Activated CD8-positive, alpha-beta memory T cell treated with anti-CD3 and anti-CD28 coated beads, Interleukin-2, amount 10 ng/mL, durations not matched to agents 7 days and 5 days (primary cell): ENCODE results near the gene BEST3. TPM values are rescaled to one million over a fixed set of nuclear protein-coding genes. Genes with fewer than 3 reads are reported as not detected.

Experiments used
- ATAC-seq: fragments of 150-1000 bp; cut with Tn5 transposase; one replicate; pipeline ENCODE4 v1.10.0; 2021; ENCODE audit warnings: moderate library complexity
- CTCF ChIA-PET: fragments of 350-600 bp; sonication (Branson Sonifier 250); formaldehyde crosslinking; loops from one replicate; lab custom pipeline; 2021; ENCODE audit warnings: antibody characterized with exemption; lab: Charles Lee
- DNase-seq: peaks from one replicate; pipeline ENCODE4 v3.0.0-alpha.2; 2020
- H3K27ac Mint-ChIP-seq: one replicate; pipeline ENCODE4 v1.8.0; 2021; ENCODE audit warnings: mild to moderate bottlenecking, mixed read lengths
- H3K27me3 Mint-ChIP-seq: one replicate; pipeline ENCODE4 v1.8.0; 2021; ENCODE audit warnings: mixed read lengths
- H3K36me3 Mint-ChIP-seq: one replicate; pipeline ENCODE4 v1.8.0; 2021; ENCODE audit warnings: mild to moderate bottlenecking, mixed read lengths
- H3K4me1 Mint-ChIP-seq: one replicate; pipeline ENCODE4 v1.8.0; 2021; ENCODE audit warnings: mixed read lengths
- H3K4me3 Mint-ChIP-seq: one replicate; pipeline ENCODE4 v1.8.0; 2021; ENCODE audit warnings: mild to moderate bottlenecking, moderate library complexity, mixed read lengths
- H3K9me3 Mint-ChIP-seq: one replicate; pipeline ENCODE4 v1.8.0; 2022; ENCODE audit warnings: low read depth, mixed read lengths
- total RNA-seq, 2 experiments: library from RNA; stranded (reverse); gene quantifications; one replicate each; pipeline ENCODE4 v1.2.3, GENCODE V29; 2021

Gene BEST3
- total RNA-seq, result not detected

DNA sequence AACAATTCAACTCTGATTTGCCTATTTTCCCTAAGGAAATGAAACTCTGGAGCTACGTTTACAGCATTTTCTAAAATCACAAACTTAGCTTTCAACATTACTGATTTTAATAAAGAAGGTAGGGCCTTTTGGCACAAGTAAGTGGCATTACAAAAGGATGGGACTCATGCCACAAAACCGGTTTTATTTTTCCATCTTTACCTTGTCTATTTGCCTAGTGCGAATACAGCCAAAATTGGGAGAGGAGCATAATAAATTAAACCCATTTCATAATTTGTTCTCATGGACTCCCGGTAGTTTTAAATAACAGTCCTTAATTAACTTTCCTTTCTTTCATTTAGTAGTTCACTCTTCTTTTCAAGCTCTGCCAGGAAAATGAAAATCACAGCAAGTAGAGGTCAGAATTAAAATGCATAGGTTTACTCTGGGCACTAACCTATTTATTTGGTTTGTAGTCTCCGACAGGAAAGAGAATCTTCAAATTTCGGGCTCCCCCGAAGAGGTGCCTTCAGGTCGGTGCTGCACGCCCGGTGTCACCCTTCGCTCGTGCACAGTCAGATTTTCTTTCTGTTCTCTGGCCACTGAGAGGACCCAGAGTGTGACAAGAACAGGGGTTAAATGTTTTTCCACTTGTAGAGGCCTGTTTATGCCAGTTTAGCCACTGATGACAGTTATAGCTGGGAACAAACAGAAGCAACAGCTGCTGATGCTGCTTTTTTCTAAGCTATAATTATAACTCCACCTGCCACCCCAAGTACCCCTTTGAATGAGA is at the start of gene BEST3:
TSS of gene BEST3 (minus strand) at position 535 of the 772 bp plus-strand sequence. CDS start 1,505 bp downstream, outside the sequence.
- CTCF ChIA-PET, result no interaction called here
- no peaks in the 10 kb centered on the region for H3K4me1 Mint-ChIP-seq
- DNase-seq (no peak), ATAC-seq (no peak)
- H3K9me3 Mint-ChIP-seq, result no peaks in the 10 kb centered on the region
- H3K27me3 Mint-ChIP-seq, result peaks cover 11% of the 10 kb centered on the region
- H3K36me3 Mint-ChIP-seq, result peaks cover 1% of the 10 kb centered on the region
- no peak within 1 kb of the TSS for H3K4me3 Mint-ChIP-seq
- H3K27ac Mint-ChIP-seq, result no peak within 1 kb of the TSS

DNA sequence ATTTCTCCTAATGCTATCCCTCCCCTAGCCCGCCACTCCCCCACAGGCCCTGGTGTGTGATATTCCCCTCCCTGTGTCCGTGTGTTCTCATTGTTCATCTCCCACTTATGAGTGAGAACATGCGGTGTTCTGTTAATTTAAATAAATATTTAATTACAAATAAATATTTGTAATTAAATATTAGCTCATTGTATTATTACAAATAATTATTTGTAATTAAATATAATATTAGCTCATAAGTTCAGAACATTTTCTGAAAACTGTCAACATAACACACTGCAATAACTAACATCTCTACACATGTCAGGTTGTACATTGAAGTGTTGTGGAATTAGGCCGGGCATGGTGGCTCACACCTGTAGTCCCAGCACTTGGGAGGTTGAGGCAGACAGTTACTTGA is 45.0 kb upstream of the BEST3 start:
- Mint-ChIP-seq H3K27me3 (peaks cover 2% of the 10 kb centered on the region), H3K9me3 (no peaks in the 10 kb centered on the region), H3K36me3 (peaks cover 1% of the 10 kb centered on the region), H3K4me1 (peaks cover 12% of the 10 kb centered on the region), H3K4me3 (no peak overlapping the region), H3K27ac (no peak overlapping the region)
- CTCF ChIA-PET, result no interaction called here
- ATAC-seq (no peak), DNase-seq (no peak)

DNA sequence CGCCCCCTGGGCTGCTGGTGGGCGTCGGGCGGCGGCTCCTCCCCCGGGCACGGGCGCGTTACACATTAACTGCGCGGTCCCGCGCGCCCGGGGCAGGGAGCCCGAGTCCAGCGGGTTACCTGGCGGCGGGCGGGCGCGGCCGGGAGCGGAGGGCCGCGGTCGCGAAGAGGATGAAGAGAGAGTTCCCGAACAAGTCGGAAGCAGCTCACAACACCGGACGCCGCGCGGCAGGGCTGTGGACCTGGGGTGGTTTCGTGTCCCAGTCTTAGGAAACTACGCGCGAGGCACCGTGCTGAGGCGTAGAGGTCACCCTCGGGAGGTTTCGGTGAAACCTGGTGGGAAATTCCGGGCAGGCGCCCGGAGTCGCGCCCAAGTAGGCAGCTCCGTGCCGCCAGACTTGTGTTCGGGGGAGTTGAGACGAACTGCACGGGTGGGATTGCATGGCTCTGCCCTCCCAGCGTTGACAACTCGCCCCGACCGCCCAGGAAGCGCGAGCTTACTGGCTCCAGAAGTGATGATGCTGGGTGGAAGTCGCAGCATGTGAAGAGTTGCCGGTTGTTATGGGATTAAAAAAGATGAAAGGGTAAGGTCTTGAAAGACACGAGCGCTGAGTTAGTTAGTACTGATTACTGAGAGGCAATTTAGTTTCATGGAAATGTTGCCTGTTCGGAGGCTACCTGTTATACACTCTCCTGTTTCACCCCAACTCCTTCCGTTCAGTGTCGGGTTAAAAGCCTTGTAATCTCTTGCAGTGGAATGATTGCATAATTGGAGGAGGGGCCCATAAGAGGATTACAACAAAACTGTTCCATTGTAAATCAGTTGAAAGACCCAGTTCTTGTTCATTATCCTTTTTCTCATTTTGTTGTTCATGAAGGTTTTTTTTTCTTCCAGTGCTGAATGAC is 40.4 kb upstream of the BEST3 start:
- peaks cover 1% of the 10 kb centered on the region for H3K36me3 Mint-ChIP-seq
- H3K9me3 Mint-ChIP-seq, result no peaks in the 10 kb centered on the region
- peak; percentile 32 for ATAC-seq
- peak overlapping the region; percentile 78 for H3K4me3 Mint-ChIP-seq
- peak; percentile 76 for DNase-seq
- CTCF ChIA-PET, result interaction anchor here (0.9 to 1.8 kb wide), 4 partner anchors 14 to 87 kb away, joined by 3 to 4 read pairs (median 3); no protein-coding TSS in a partner anchor
- peak overlapping the region; percentile 64 for H3K27ac Mint-ChIP-seq
- H3K27me3 Mint-ChIP-seq, result peaks cover 19% of the 10 kb centered on the region
- H3K4me1 Mint-ChIP-seq, result peaks cover 16% of the 10 kb centered on the region

DNA sequence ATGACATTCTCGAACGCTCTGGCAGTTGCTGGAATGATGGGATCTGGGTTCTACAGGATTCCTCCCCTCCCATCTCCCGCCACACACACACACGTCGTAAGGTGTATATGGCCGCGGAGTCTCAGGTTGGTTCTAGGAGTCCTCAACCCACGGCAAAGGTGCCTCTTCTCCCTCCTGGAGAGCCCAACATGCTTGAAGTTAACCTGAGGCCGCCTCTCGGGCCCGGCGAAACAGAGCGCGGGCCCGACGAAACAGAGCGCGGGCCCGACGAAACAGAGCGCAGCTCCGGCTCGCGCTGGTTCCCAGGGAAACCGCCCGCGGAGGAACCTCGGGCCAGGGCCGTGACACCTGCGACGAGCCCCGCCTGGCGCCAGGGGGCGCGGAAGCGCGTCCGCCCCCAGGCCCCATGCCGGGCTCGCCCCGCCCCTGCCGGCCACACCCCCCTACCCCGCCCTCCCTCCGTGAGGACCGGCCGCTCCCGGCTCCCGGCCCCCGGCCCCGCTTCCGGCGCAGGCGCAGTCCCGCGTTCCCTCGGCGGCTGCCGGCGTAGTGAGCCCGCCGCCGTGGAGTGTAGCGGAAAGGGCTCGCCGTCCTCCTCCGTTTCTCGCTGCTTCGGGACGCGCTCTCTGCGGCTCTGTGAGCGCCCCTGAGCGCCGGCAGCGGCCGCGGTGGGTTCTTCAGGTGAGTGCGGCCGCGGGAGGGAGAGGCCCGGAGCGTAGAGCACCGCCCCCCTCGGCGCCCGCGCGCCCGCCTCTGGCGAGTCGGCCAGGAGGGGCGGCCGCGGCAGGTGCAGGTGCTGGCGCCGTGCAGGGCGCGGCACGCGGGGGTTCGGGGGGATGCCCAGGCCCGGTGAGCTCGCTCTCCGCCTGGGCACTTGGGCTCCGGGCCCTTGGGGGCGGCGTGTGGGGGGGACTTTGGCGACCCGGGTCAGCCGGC is 39.5 kb upstream of the BEST3 start, which contains the start of gene RAB3IP:
TSS of gene RAB3IP (plus strand) at position 510 of the 936 bp plus-strand sequence. CDS start 16,549 bp downstream, outside the sequence.
- H3K27ac Mint-ChIP-seq, result peak within 1 kb of the TSS; percentile 64
- ATAC-seq, result peak; percentile 89
- peak; percentile 93 for DNase-seq
- H3K9me3 Mint-ChIP-seq, result no peaks in the 10 kb centered on the region
- CTCF ChIA-PET, result interaction anchor here (0.7 to 1.8 kb wide), 6 partner anchors 11 to 100 kb away, joined by 3 to 4 read pairs (median 3); no protein-coding TSS in a partner anchor
- peaks cover 1% of the 10 kb centered on the region for H3K36me3 Mint-ChIP-seq
- H3K4me1 Mint-ChIP-seq, result peaks cover 16% of the 10 kb centered on the region
- H3K27me3 Mint-ChIP-seq, result peaks cover 28% of the 10 kb centered on the region
- H3K4me3 Mint-ChIP-seq, result peak within 1 kb of the TSS; percentile 78

DNA sequence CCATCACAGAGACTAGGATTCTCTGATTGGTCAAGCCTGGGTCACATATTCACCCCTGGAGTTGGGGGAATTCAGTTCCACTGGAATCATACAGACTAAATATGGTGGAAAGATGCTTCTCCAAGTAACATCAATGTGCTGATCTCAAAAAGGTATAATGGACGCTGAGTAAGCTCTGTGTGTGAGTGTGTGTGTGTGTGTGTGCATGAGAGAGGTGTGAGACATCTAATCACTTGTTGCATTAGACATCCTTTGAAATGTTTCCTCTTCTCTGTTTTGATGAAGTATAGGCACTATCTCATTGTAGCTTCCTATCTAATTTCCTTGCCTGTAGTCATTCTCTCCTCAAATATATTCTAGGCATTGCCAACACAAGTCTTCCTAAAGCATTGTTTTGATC is 34.5 kb upstream of the BEST3 start:
- CTCF ChIA-PET, result no interaction called here
- DNase-seq, result no peak
- Mint-ChIP-seq H3K4me3 (no peak overlapping the region), H3K36me3 (no peaks in the 10 kb centered on the region), H3K27ac (no peak overlapping the region), H3K4me1 (peaks cover 4% of the 10 kb centered on the region), H3K9me3 (no peaks in the 10 kb centered on the region), H3K27me3 (peaks cover 48% of the 10 kb centered on the region)
- ATAC-seq, result no peak

DNA sequence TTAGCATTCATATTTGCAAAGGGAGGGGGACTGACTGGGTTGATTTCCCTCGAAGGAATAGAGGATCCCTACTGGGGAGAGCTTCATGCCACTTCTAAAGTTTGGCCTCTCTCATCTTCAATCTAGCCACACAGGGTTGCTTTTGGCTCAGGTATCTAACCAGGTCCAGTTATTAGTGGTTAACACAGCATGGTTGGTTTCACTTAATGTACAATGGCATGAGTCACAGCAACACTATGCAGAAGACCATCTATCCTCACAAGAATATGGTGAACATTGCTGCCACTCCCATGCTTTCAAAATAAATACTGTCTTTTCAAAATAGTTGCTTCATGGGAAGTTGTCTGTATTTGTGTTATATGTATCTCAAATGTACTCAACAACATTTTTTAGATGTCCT is 33.0 kb upstream of the BEST3 start:
- Mint-ChIP-seq H3K4me1 (no peaks in the 10 kb centered on the region), H3K4me3 (no peak overlapping the region), H3K27ac (no peak overlapping the region), H3K9me3 (no peaks in the 10 kb centered on the region), H3K36me3 (no peaks in the 10 kb centered on the region), H3K27me3 (peaks cover 43% of the 10 kb centered on the region)
- CTCF ChIA-PET, result no interaction called here
- no peak for DNase-seq
- no peak for ATAC-seq

DNA sequence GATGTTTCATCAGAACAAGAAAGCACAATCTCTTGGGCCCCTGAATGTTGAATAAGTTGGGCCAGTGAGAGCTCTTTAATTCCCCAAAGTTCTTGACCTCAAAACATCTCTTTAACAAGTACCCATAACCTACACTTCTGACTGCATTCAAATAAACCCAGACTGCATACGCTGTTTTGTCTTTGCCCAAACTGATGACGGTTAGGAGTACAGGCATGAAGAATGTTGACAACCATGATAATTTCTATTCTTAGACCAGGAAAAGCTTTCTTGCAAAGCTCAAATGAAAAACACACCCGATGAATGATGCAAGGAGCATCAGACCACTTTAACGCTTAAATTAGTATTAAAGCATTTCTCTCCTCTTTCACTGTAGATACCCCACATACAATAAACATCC is 27.8 kb upstream of the BEST3 start:
- Mint-ChIP-seq H3K4me1 (no peaks in the 10 kb centered on the region), H3K36me3 (no peaks in the 10 kb centered on the region), H3K27ac (no peak overlapping the region), H3K4me3 (no peak overlapping the region), H3K9me3 (no peaks in the 10 kb centered on the region), H3K27me3 (peaks cover 44% of the 10 kb centered on the region)
- DNase-seq (no peak), ATAC-seq (no peak)
- CTCF ChIA-PET, result interaction anchor here (0.8 kb wide), 1 partner anchor 21 kb away, joined by 3 read pairs; no protein-coding TSS in a partner anchor

DNA sequence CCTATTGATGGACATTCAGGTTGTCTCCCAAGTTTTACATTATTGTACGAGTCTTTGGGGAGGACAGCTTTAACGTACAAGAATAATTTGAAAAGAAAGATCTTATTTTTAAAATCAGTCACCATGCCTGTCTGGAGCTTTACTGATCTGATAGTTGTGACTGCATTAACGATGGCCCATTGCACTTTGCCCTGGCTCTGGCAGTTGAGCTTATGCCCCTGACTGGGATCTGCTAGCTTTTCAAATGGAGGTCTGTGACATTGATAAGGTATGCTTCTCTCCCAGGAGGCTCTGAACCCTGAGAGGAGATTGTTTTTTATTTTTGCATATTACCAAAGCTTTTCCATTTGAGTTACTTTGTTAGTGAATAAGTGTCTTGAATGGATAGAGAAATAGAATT is 21.6 kb upstream of the BEST3 start:
- no peaks in the 10 kb centered on the region for H3K4me1 Mint-ChIP-seq
- H3K27ac Mint-ChIP-seq, result no peak overlapping the region
- no peaks in the 10 kb centered on the region for H3K9me3 Mint-ChIP-seq
- CTCF ChIA-PET, result no interaction called here
- no peak for DNase-seq
- ATAC-seq, result no peak
- H3K4me3 Mint-ChIP-seq, result no peak overlapping the region
- peaks cover 36% of the 10 kb centered on the region for H3K27me3 Mint-ChIP-seq
- no peaks in the 10 kb centered on the region for H3K36me3 Mint-ChIP-seq

DNA sequence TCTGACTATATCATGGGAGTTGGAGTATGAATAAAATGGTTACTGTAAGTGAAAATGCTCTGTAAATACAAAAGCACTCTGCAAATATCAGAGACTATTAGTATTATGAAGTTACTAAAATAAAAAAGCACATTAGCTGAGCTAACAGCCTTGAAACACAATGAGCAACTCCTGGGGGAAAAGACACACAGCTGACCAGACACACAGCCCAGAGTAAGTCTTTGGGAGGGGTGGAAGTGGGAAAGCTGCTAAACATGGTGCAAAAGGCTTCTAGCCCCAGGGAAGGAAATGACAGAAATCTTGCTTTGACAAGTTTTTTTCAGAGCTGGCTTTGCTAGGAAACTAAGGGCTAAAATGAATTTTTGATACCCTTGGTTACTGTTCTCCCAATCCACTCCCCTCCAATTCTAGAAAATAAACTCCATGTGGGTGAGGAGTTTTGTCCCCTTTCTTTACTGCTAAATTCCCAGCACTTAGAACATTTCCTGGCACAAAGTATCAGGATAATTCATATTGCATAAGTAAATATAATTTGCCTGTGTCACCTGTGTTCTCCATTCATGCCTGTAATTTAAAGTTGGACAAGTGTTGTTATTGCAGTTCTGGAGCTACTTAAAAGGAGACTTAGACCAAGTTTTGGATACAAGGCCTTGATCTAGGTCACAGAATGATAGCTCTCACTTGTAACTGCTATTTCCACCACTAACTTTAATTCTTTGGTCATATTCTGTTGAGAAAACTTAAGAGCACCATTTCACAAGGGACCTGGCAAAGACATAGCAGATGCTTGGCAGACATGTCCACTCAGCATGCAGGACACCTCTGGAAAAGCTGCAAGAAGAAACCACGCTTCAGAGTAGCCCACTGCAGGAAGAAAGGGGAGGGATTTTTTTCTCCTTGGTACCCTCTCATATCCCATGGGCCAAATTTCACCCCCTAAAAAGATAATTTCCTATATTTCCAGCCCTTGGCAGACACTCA is 20.5 kb upstream of the BEST3 start:
- peaks cover 33% of the 10 kb centered on the region for H3K27me3 Mint-ChIP-seq
- H3K9me3 Mint-ChIP-seq, result no peaks in the 10 kb centered on the region
- ATAC-seq (no peak), DNase-seq (no peak)
- H3K27ac Mint-ChIP-seq, result no peak overlapping the region
- CTCF ChIA-PET, result no interaction called here
- no peaks in the 10 kb centered on the region for H3K4me1 Mint-ChIP-seq
- no peak overlapping the region for H3K4me3 Mint-ChIP-seq
- H3K36me3 Mint-ChIP-seq, result no peaks in the 10 kb centered on the region

DNA sequence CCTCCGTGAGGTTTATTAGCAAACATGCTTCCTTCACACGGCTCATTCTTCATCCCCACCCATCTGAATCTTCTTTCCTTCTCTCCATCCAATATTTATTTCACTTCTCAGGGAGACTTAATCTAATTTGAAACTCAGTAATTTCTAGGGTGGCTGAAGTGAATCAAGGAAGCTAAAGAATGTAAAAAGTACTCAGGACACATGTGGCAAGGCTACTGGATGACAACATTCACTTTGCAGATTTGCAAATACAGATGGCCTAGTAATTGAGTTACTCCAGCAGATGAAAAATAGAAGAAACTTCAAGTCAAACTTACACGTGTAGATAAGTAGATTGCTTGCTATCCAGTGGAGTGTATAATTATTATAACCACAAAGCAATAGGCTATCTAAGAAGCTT is 15.4 kb upstream of the BEST3 start:
- no peaks in the 10 kb centered on the region for H3K36me3 Mint-ChIP-seq
- peaks cover 17% of the 10 kb centered on the region for H3K27me3 Mint-ChIP-seq
- H3K9me3 Mint-ChIP-seq, result no peaks in the 10 kb centered on the region
- ATAC-seq (no peak), DNase-seq (no peak)
- H3K4me3 Mint-ChIP-seq, result no peak overlapping the region
- CTCF ChIA-PET, result no interaction called here
- no peak overlapping the region for H3K27ac Mint-ChIP-seq
- no peaks in the 10 kb centered on the region for H3K4me1 Mint-ChIP-seq

DNA sequence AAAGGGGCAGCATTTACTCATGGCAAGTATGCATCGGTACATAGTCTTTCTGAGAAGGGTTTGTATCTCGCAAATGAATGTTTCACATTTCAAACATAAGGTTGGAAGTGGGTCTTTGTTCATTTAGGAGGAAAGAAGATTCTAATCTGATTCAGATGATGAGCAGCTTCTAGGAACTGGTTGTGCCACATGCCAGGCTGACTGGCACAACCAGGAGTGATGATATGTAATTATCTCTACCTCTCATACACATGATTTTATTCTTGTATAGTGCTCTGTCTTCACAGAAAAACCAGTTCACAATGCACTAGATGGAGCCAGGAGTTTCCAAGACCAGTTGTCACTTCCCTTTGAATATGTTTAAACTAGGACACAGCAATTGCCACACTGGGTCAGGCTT is 13.7 kb upstream of the BEST3 start:
- DNase-seq (no peak), ATAC-seq (no peak)
- Mint-ChIP-seq H3K4me3 (no peak overlapping the region), H3K27me3 (peaks cover 17% of the 10 kb centered on the region), H3K27ac (no peak overlapping the region), H3K4me1 (no peaks in the 10 kb centered on the region), H3K9me3 (no peaks in the 10 kb centered on the region), H3K36me3 (no peaks in the 10 kb centered on the region)
- CTCF ChIA-PET, result no interaction called here

DNA sequence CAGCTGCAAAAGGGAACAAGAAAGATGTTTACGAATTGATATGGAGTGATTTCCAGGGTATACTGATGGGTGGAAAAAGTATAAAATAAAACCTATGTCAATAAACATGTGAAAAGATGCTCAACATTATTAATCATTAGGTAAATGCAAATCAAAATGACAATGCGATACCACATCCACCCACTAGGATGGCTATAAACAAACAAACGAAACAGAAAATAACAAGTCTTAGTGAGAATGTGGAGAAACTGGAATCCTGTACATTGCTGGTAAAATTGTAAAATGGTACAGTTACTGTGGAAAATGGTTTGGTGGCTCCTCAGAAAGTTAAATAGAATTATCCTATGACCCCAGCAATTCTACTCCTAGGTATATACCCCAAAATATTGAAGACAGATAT is 9.5 kb upstream of the BEST3 start:
- peaks cover 19% of the 10 kb centered on the region for H3K27me3 Mint-ChIP-seq
- CTCF ChIA-PET, result no interaction called here
- DNase-seq, result no peak
- H3K4me3 Mint-ChIP-seq, result no peak overlapping the region
- H3K4me1 Mint-ChIP-seq, result no peaks in the 10 kb centered on the region
- H3K36me3 Mint-ChIP-seq, result no peaks in the 10 kb centered on the region
- H3K27ac Mint-ChIP-seq, result no peak overlapping the region
- ATAC-seq, result no peak
- H3K9me3 Mint-ChIP-seq, result no peaks in the 10 kb centered on the region
